Large intestine (tissue), 3 donors: ENCODE data around the gene SDK1. TPM values are rescaled to one million over a fixed set of nuclear protein-coding genes. Genes with fewer than 3 reads are reported as not detected.

Source experiments
- DNase-seq, 2 donors: peaks; one replicate each; pipeline versions ENCODE4 v3.0.0 to v3.0.0-alpha.2; 2013
- H3K27ac ChIP-seq: one replicate; pipeline ENCODE4 v1.5.1; 2013; ENCODE audit warnings: low read length
- H3K27me3 ChIP-seq: 2 replicates; pipeline ENCODE4 v1.6.1; 2013; ENCODE audit warnings: low read length; ENCODE audit not compliant: control insufficient read depth, insufficient read depth
- H3K36me3 ChIP-seq: 2 replicates; pipeline ENCODE4 v1.6.1; 2013; ENCODE audit warnings: low read length; ENCODE audit not compliant: control insufficient read depth, insufficient read depth
- H3K4me1 ChIP-seq: one replicate; pipeline ENCODE4 v1.6.1; 2013; ENCODE audit warnings: low read length; ENCODE audit not compliant: control insufficient read depth, insufficient read depth
- H3K4me3 ChIP-seq: one replicate; pipeline ENCODE4 v1.5.1; 2013; ENCODE audit warnings: low read length
- H3K9me3 ChIP-seq: one replicate; pipeline ENCODE4 v1.6.1; 2013; ENCODE audit warnings: mild to moderate bottlenecking, low read depth, low read length, moderate library complexity; ENCODE audit not compliant: control insufficient read depth
- WGBS: methylation state at CpG from one replicate; pipeline ENCODE4 v1.1.5; 2013; ENCODE audit warnings: low lambda C conversion rate; ENCODE audit not compliant: insufficient coverage; 5-methylcytosine and 5-hydroxymethylcytosine counted together
- polyA plus RNA-seq: library from polyadenylated mRNA; unstranded; fragments of 120-200 nt; gene quantifications from one replicate; pipeline ENCODE4 v1.2.1, GENCODE V29; 2013

The SDK1 gene
- polyA plus RNA-seq, 1 donor: 6.4 TPM

- Histone ChIP-seq H3K27me3 (no peaks in the 10 kb centered on the region), H3K27ac (no peak overlapping the region), H3K4me1 (no peaks in the 10 kb centered on the region), H3K9me3 (no peaks in the 10 kb centered on the region), H3K4me3 (no peak overlapping the region), H3K36me3 (no peaks in the 10 kb centered on the region)
- no CpG with 5 or more reads among the region's 9 CpGs for WGBS
- DNase-seq: no peak
Measured at GRCh38 chr7:4043988-4044387, 742.9 kb downstream of the SDK1 start.

DNA sequence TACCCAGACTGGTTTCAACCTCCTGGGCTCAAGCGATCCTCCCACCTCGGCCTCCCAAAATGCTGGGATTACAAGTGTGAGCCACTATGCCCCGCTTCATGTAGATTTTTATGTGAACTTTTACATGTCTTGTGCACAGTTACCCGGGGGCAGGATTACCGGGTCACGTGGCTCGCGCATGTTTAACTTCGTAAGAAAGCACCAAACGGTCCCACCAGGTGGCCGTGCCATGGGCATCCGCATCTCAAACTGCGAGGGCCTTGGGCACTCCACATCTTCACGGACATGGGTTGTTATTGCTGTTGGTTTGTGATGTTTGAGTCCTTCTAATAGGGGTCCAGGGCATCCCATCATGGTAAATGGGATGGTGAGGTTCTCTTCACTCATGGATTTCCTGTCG lies 744.4 kb downstream of the SDK1 start:
- Histone ChIP-seq H3K27me3 (no peaks in the 10 kb centered on the region), H3K9me3 (no peaks in the 10 kb centered on the region), H3K4me3 (no peak overlapping the region), H3K27ac (no peak overlapping the region), H3K4me1 (no peaks in the 10 kb centered on the region), H3K36me3 (no peaks in the 10 kb centered on the region)
- WGBS: 100% methylated on average over 1 of the region's 15 CpGs
- DNase-seq: no peak

- Histone ChIP-seq H3K9me3 (no peaks in the 10 kb centered on the region), H3K36me3 (no peaks in the 10 kb centered on the region), H3K27me3 (no peaks in the 10 kb centered on the region), H3K4me3 (no peak overlapping the region), H3K4me1 (no peaks in the 10 kb centered on the region), H3K27ac (no peak overlapping the region)
- DNase-seq: no peak
- WGBS: 100% methylated on average over 1 of the region's 8 CpGs
Measured at GRCh38 chr7:4045975-4046374, 744.9 kb downstream of the SDK1 start.

GRCh38 chr7:4048336-4048735 lies 747.3 kb downstream of the SDK1 start:
- no CpG with 5 or more reads among the region's 14 CpGs for WGBS
- H3K4me3 ChIP-seq: no peak overlapping the region

DNA sequence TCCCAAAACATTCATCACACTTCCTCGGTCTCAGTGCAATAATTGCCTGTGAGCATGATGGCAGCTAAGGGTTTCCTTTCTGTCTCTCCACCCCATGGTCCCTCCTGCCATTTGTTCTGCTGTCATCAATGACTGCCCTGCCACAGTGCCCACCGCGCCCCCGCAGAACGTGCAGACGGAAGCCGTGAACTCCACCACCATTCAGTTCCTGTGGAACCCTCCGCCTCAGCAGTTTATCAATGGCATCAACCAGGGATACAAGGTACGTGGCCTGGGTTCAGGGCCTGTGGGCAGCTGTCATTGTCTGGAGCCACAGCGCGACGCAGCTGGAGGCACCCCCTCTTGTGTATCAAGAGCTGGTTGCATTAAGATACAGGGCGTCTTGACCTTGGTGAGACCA lies 748.1 kb downstream of the SDK1 start:
- H3K36me3 ChIP-seq: no peaks in the 10 kb centered on the region
- no peak overlapping the region for H3K27ac ChIP-seq
- no peaks in the 10 kb centered on the region for H3K27me3 ChIP-seq
- DNase-seq: no peak
- no peak overlapping the region for H3K4me3 ChIP-seq
- H3K4me1 ChIP-seq: no peaks in the 10 kb centered on the region
- no peaks in the 10 kb centered on the region for H3K9me3 ChIP-seq
- WGBS: no CpG with 5 or more reads among the region's 13 CpGs

More at GRCh38 chr7:4048336-4048735, 747.3 kb downstream of the SDK1 start:
- no peaks in the 10 kb centered on the region for H3K4me1 ChIP-seq
- DNase-seq: no peak
- no peaks in the 10 kb centered on the region for H3K9me3 ChIP-seq
- no peaks in the 10 kb centered on the region for H3K36me3 ChIP-seq
- no peaks in the 10 kb centered on the region for H3K27me3 ChIP-seq
- no peak overlapping the region for H3K27ac ChIP-seq

- WGBS: 86% methylated on average over 2 of the region's 11 CpGs
- H3K27ac ChIP-seq: no peak overlapping the region
- H3K36me3 ChIP-seq: no peaks in the 10 kb centered on the region
- H3K27me3 ChIP-seq: no peaks in the 10 kb centered on the region
- no peak for DNase-seq
- no peaks in the 10 kb centered on the region for H3K9me3 ChIP-seq
- no peak overlapping the region for H3K4me3 ChIP-seq
- H3K4me1 ChIP-seq: no peaks in the 10 kb centered on the region
Measured at GRCh38 chr7:4050126-4050660, 749.1 kb downstream of the SDK1 start.

DNA sequence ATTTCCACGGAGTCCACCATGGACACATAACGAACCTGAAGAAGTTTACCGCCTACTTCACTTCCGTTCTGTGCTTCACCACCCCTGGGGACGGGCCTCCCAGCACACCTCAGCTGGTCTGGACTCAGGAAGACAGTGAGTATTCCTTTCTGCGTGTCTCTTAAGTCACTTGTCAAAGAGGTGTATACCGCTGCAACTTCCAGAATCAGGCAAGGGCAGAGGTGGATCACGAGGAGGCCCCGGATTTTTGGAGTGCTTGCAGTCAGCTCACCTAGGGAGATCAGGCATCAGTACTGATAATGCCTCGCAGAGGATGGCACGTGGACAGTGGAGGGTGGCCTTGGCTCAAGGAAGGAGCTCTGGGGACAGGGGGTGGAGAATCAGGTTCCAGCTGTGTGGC lies 750.6 kb downstream of the SDK1 start:
- H3K4me3 ChIP-seq: no peak overlapping the region
- H3K9me3 ChIP-seq: no peaks in the 10 kb centered on the region
- H3K36me3 ChIP-seq: no peaks in the 10 kb centered on the region
- H3K27me3 ChIP-seq: no peaks in the 10 kb centered on the region
- DNase-seq: no peak
- WGBS: no CpG with 5 or more reads among the region's 11 CpGs
- H3K27ac ChIP-seq: no peak overlapping the region
- no peaks in the 10 kb centered on the region for H3K4me1 ChIP-seq

DNA sequence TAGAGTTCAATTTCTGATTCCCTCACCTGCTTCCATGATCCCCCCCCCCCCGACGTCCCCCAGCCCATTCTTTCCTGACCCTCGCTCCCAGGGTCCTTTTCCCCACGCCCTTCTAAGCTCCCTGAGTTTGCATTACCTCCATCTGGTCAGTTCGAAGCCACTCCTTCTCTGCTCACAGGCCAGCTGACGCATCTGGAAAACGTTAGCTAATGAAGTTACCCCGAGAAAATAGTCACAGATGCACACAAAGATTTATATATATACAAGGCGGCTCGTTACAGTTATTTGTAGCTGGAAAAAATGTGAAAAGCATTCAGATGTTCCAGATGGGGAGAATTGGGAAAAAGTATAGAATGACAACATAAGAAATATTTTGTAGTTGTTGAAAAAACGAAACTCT lies 751.1 kb downstream of the SDK1 start:
- DNase-seq: peak in 1 of 2 donors; percentile 25
- 83% methylated on average over 4 of the region's 11 CpGs for WGBS

DNA sequence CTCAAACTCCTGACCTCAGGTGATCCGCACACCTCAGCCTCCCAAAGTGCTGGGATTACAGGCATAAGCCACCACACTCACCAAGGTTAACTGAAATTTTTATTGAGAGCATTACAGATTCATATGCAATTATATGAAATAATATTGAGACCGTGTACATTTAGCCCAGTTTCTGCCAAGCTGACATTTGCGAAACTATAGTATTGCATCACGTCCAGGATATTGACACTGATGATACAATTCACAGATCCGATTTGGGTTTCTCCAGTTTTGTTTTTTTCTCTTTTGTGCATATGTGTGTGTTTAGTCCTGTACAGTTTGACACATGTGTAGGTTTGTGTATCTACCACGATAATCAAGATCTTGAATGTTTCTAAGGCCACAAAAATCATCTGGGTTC lies 753.1 kb downstream of the SDK1 start:
- no peaks in the 10 kb centered on the region for H3K36me3 ChIP-seq
- DNase-seq: no peak
- WGBS: no CpG with 5 or more reads among the region's 6 CpGs
- no peaks in the 10 kb centered on the region for H3K9me3 ChIP-seq
- H3K4me3 ChIP-seq: no peak overlapping the region
- no peaks in the 10 kb centered on the region for H3K4me1 ChIP-seq
- H3K27me3 ChIP-seq: no peaks in the 10 kb centered on the region
- no peak overlapping the region for H3K27ac ChIP-seq

More for the DNA sequence above, 751.1 kb downstream of the SDK1 start:
- Histone ChIP-seq H3K4me3 (no peak overlapping the region), H3K36me3 (no peaks in the 10 kb centered on the region), H3K9me3 (no peaks in the 10 kb centered on the region), H3K27me3 (no peaks in the 10 kb centered on the region), H3K4me1 (no peaks in the 10 kb centered on the region), H3K27ac (no peak overlapping the region)

DNA sequence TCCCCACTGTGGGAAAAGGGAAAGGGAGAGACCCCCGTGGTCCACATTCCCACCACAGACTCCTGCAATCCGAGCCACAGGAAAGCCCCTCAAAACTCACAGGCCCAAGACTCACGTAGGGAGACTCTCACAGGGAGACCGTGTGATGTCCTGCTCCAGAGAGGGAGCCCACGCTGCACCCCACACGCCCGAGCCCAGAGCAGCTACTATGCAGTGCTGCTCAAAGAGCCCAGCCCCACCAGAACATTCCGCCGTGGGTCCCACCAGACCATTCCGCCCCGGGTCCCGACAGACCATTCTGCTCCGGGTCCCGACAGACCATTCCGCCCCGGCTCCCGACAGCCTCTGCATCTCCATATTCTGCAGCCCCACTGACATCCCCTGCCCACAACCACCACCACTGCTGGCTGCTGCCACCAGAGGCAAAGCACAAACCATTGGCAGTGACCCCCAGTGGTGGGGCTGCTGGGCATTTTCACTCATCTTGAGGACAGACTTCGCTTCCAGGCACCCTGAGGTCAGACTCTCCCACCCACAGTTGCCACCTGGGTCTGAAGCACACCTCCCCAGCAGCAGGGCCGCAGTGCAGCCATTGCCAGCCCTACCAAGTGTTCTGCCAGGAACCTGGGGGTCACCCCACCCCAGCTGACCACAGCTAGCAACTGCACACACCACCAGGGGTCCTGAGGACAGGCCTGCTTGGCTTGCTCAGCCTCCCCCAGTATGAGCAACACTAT lies 755.7 kb downstream of the SDK1 start:
- Histone ChIP-seq H3K27ac (no peak overlapping the region), H3K4me3 (no peak overlapping the region), H3K4me1 (no peaks in the 10 kb centered on the region), H3K9me3 (no peaks in the 10 kb centered on the region), H3K36me3 (no peaks in the 10 kb centered on the region), H3K27me3 (no peaks in the 10 kb centered on the region)
- WGBS: no CpG with 5 or more reads among the region's 19 CpGs
- no peak for DNase-seq

DNA sequence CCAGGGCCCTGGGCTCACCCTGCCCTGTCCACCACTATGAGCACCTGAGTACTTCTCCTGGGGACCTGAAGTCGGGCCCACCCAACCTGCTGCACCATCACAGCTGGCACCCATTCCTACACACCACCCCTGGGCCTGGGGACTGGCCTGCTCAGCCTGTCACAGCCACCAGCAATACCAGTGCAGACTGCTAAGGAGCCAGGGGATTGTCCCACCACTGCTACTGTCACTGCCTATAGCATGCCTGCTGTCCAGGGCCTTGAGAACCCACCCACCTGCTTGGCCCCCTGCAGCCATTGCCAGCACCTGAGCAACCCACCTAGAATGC lies 756.2 kb downstream of the SDK1 start:
- no peak overlapping the region for H3K27ac ChIP-seq
- H3K4me1 ChIP-seq: no peaks in the 10 kb centered on the region
- no peaks in the 10 kb centered on the region for H3K27me3 ChIP-seq
- H3K36me3 ChIP-seq: no peaks in the 10 kb centered on the region
- no peaks in the 10 kb centered on the region for H3K9me3 ChIP-seq
- WGBS: no CpG with 5 or more reads among the region's 1 CpG
- DNase-seq: no peak
- H3K4me3 ChIP-seq: no peak overlapping the region
